BJ (cell line): ENCODE data around the gene TOX2. TPM values are rescaled to one million over a fixed set of nuclear protein-coding genes. Genes with fewer than 3 reads are reported as not detected.

ENCODE experiments used
- CTCF ChIA-PET: fragments of 350-600 bp; formaldehyde crosslinking; extraction: SDS; loops from one replicate; lab custom pipeline; 2021; ENCODE audit warnings: antibody characterized with exemption, inconsistent platforms; lab: Yijun Ruan, JAX
- POLR2A ChIA-PET: fragments of 300-600 bp; sonication (Branson Sonifier 250); formaldehyde crosslinking; extraction: SDS; loops from one replicate; lab custom pipeline; 2021; ENCODE audit warnings: antibody characterized with exemption; lab: Charles Lee
- DNase-seq: peaks from one replicate; pipeline ENCODE4 v3.0.0-alpha.2; 2011; ENCODE audit warnings: low read depth
- H3K27me3 ChIP-seq: 2 replicates; pipeline ENCODE4 v1.6.0; 2011; ENCODE audit warnings: low read length; ENCODE audit not compliant: control insufficient read depth, insufficient read depth
- H3K36me3 ChIP-seq: 2 replicates; pipeline ENCODE4 v1.5.1; 2011; ENCODE audit warnings: low read length; ENCODE audit not compliant: control insufficient read depth, insufficient read depth
- H3K4me3 ChIP-seq: 2 replicates; pipeline ENCODE4 v1.5.1; 2011; ENCODE audit warnings: low read depth, mild to moderate bottlenecking, control low read depth, low read length
- CTCF ChIP-seq: IDR thresholded peaks from 2 replicates; pipeline ENCODE4 v1.5.1; 2011; ENCODE audit warnings: low read depth, mild to moderate bottlenecking, control low read depth, inconsistent platforms, low read length, moderate library complexity; ENCODE audit not compliant: insufficient read depth
- polyA plus RNA-seq: library from polyadenylated mRNA; depleted of rRNA; stranded (reverse); fragments of >200 nt; gene quantifications from 2 replicates; pipeline ENCODE4 v1.2.3, GENCODE V29; 2011

Gene TOX2
- polyA plus RNA-seq, 1 experiment, result 7.6 TPM

- no peak for TF ChIP-seq CTCF
- Histone ChIP-seq H3K36me3 (peaks cover 1% of the 10 kb centered on the region), H3K27me3 (no peaks in the 10 kb centered on the region), H3K4me3 (no peak overlapping the region)
- no peak for DNase-seq
- CTCF ChIA-PET, result no interaction called here
- POLR2A ChIA-PET, result no interaction called here
Measured at GRCh38 chr20:44050327-44050726, 135.7 kb downstream of the TOX2 start.

GRCh38 chr20:44050925-44051660 lies 136.4 kb downstream of the TOX2 start:
- H3K4me3 ChIP-seq, result no peak overlapping the region
- TF ChIP-seq CTCF, result no peak
- H3K27me3 ChIP-seq, result no peaks in the 10 kb centered on the region
- ChIA-PET CTCF (interaction anchor here (1.0 kb wide), 1 partner anchor 513 kb away, joined by 3 read pairs; no protein-coding TSS in a partner anchor), POLR2A (no interaction called here)
- DNase-seq, result no peak
- H3K36me3 ChIP-seq, result peaks cover 1% of the 10 kb centered on the region

- no peaks in the 10 kb centered on the region for H3K27me3 ChIP-seq
- no peak for DNase-seq
- TF ChIP-seq CTCF, result no peak
- H3K36me3 ChIP-seq, result peaks cover 1% of the 10 kb centered on the region
- ChIA-PET CTCF (interaction anchor here (1.0 kb wide), 1 partner anchor 513 kb away, joined by 3 read pairs; no protein-coding TSS in a partner anchor), POLR2A (no interaction called here)
- no peak overlapping the region for H3K4me3 ChIP-seq
Measured at GRCh38 chr20:44051661-44052000, 137.0 kb downstream of the TOX2 start.

GRCh38 chr20:44052166-44052565 lies 137.5 kb downstream of the TOX2 start:
- no peaks in the 10 kb centered on the region for H3K27me3 ChIP-seq
- no peak for DNase-seq
- no peak for TF ChIP-seq CTCF
- CTCF ChIA-PET, result no interaction called here
- peaks cover 1% of the 10 kb centered on the region for H3K36me3 ChIP-seq
- H3K4me3 ChIP-seq, result no peak overlapping the region
- POLR2A ChIA-PET, result no interaction called here

GRCh38 chr20:44053046-44053445 lies 138.4 kb downstream of the TOX2 start:
- Histone ChIP-seq H3K4me3 (no peak overlapping the region), H3K36me3 (peaks cover 1% of the 10 kb centered on the region), H3K27me3 (no peaks in the 10 kb centered on the region)
- POLR2A ChIA-PET, result no interaction called here
- DNase-seq, result no peak
- TF ChIP-seq CTCF, result no peak
- CTCF ChIA-PET, result no interaction called here
